T-helper 22 cell (primary cell): ENCODE measurements around the gene IL23R.
"Not testable (repeated sequence)": the region's sequence is repeated elsewhere in the genome, so short reads cannot be mapped to it uniquely, and the experiment has no call there.

ENCODE experiments used
- DNase-seq: peaks from one replicate; pipeline ENCODE4 v3.0.0-alpha.2; 2020; ENCODE audit warnings: low read depth

IL23R gene

GRCh38 chr1:67166196-67166595 is at the start of gene IL23R:
Gene IL23R (plus strand): TSS chr1:67166454. CDS start chr1:67168121, 1,667 bp downstream.
- DNase-seq: no peak

- DNase-seq: no peak
Observed at GRCh38 chr1:67118191-67118590, 48.1 kb upstream of the IL23R start.

- no peak for DNase-seq
Observed at GRCh38 chr1:67118646-67119045, 47.6 kb upstream of the IL23R start.

- no peak for DNase-seq
Observed at GRCh38 chr1:67120855-67121619, 45.2 kb upstream of the IL23R start.

- no peak for DNase-seq
Observed at GRCh38 chr1:67124455-67124854, 41.8 kb upstream of the IL23R start.

- DNase-seq: no peak
Observed at GRCh38 chr1:67126111-67126746, 40.0 kb upstream of the IL23R start.

- DNase-seq: no peak
Observed at GRCh38 chr1:67126974-67127373, 39.3 kb upstream of the IL23R start.

- DNase-seq: no peak
Observed at GRCh38 chr1:67130673-67131072, 35.6 kb upstream of the IL23R start.

GRCh38 chr1:67133177-67133576 is 33.1 kb upstream of the IL23R start:
- DNase-seq: no peak

- no peak for DNase-seq
Observed at GRCh38 chr1:67134695-67135094, 31.6 kb upstream of the IL23R start, which contains the start of gene C1orf141. Gene C1orf141 (minus strand): TSS chr1:67134970. CDS start chr1:67127240, 7,730 bp downstream.

- no peak for DNase-seq
Observed at GRCh38 chr1:67135354-67135753, 30.9 kb upstream of the IL23R start.

- DNase-seq: no peak
Observed at GRCh38 chr1:67137307-67137753, 28.9 kb upstream of the IL23R start.

- DNase-seq: no peak
Observed at GRCh38 chr1:67138813-67139499, 27.3 kb upstream of the IL23R start.

GRCh38 chr1:67140460-67140859 is 25.8 kb upstream of the IL23R start:
- DNase-seq: no peak

GRCh38 chr1:67141832-67142231 is 24.4 kb upstream of the IL23R start:
- not testable (repeated sequence) for DNase-seq

GRCh38 chr1:67142931-67143330 is 23.3 kb upstream of the IL23R start:
- no peak for DNase-seq

GRCh38 chr1:67143966-67144365 is 22.3 kb upstream of the IL23R start:
- DNase-seq: no peak

GRCh38 chr1:67144696-67145095 is 21.6 kb upstream of the IL23R start:
- no peak for DNase-seq

GRCh38 chr1:67146101-67146500 is 20.2 kb upstream of the IL23R start:
- no peak for DNase-seq

- no peak for DNase-seq
Observed at GRCh38 chr1:67146539-67146938, 19.7 kb upstream of the IL23R start.

- not testable (repeated sequence) for DNase-seq
Observed at GRCh38 chr1:67147973-67148372, 18.3 kb upstream of the IL23R start.

- DNase-seq: no peak
Observed at GRCh38 chr1:67148516-67149178, 17.6 kb upstream of the IL23R start.
